Measurements from ENCODE around the gene MYLK4.

MYLK4 gene

GRCh38 chr6:2616811-2617210 is 133.9 kb downstream of the MYLK4 start:
- Histone ChIP-seq H3K27ac (no peak overlapping the region), H3K4me3 (no peak overlapping the region)

- H3K27ac ChIP-seq, result no peak overlapping the region
- no peak overlapping the region for H3K4me3 ChIP-seq
Observed at GRCh38 chr6:2615251-2615650, 135.5 kb downstream of the MYLK4 start.

GRCh38 chr6:2614846-2615245 is 135.9 kb downstream of the MYLK4 start:
- Histone ChIP-seq H3K4me3 (no peak overlapping the region), H3K27ac (no peak overlapping the region)

- Histone ChIP-seq H3K4me3 (no peak overlapping the region), H3K27ac (no peak overlapping the region)
Observed at GRCh38 chr6:2614155-2614554, 136.6 kb downstream of the MYLK4 start.
